Neuronal stem cell (in vitro differentiated cells): Measurements from ENCODE around the gene UNC93A.

ENCODE experiments used
- DNase-seq: peaks from one replicate; pipeline ENCODE4 v3.0.0-alpha.2; 2013; ENCODE audit warnings: low spot score
- H2AFZ ChIP-seq: one replicate; pipeline ENCODE4 v1.6.1; 2013; ENCODE audit warnings: mild to moderate bottlenecking, low read length, inconsistent platforms
- H2AK5ac ChIP-seq: 2 replicates; pipeline ENCODE4 v1.6.1; 2013; ENCODE audit warnings: low read depth, mild to moderate bottlenecking, inconsistent platforms, low read length, moderate library complexity, mixed read lengths
- H2BK120ac ChIP-seq: 2 replicates; pipeline ENCODE4 v1.6.1; 2013; ENCODE audit warnings: low read depth, mild to moderate bottlenecking, inconsistent platforms, low read length, moderate library complexity, mixed read lengths
- H2BK12ac ChIP-seq: one replicate; pipeline ENCODE4 v1.6.1; 2013; ENCODE audit warnings: low read length, inconsistent platforms
- H2BK15ac ChIP-seq: 2 replicates; pipeline ENCODE4 v1.6.1; 2013; ENCODE audit warnings: mild to moderate bottlenecking, low read length, inconsistent platforms, mixed read lengths
- H2BK5ac ChIP-seq: one replicate; pipeline ENCODE4 v1.6.1; 2013; ENCODE audit warnings: inconsistent platforms, mild to moderate bottlenecking, low read length, moderate library complexity
- H3K14ac ChIP-seq: one replicate; pipeline ENCODE4 v1.6.1; 2013; ENCODE audit warnings: low read length, inconsistent platforms
- H3K18ac ChIP-seq: 2 replicates; pipeline ENCODE4 v1.6.1; 2013; ENCODE audit warnings: low read length, inconsistent platforms
- H3K23ac ChIP-seq: 2 replicates; pipeline ENCODE4 v1.6.1; 2013; ENCODE audit warnings: low read depth, mild to moderate bottlenecking, mixed read lengths, low read length, inconsistent platforms; ENCODE audit not compliant: poor library complexity
- H3K27ac ChIP-seq: replicated peaks from 3 replicates; pipeline ENCODE4 v1.5.1; 2013; ENCODE audit warnings: low read length, inconsistent platforms
- H3K27me3 ChIP-seq, 3 experiments: 2 replicates each; pipeline ENCODE4 v1.6.1; 2013; ENCODE audit warnings: low read length in 3 of 3, mild to moderate bottlenecking in 2 of 3, inconsistent platforms in 1 of 3, low read depth in 1 of 3, mixed read lengths in 1 of 3, moderate library complexity in 1 of 3; ENCODE audit not compliant: control insufficient read depth in 3 of 3, insufficient read depth in 3 of 3
- H3K36me3 ChIP-seq, 2 donors: replicated peaks in 1 of 2; 2 replicates each; pipeline ENCODE4 v1.6.1; 2013; ENCODE audit warnings: low read length in 2 of 2; ENCODE audit not compliant: control insufficient read depth in 2 of 2, insufficient read depth in 2 of 2
- H3K4ac ChIP-seq: 2 replicates; pipeline ENCODE4 v1.6.1; 2013; ENCODE audit warnings: inconsistent platforms, mild to moderate bottlenecking, low read length, moderate library complexity
- H3K4me1 ChIP-seq, 2 donors: 1 replicate in 1 of 2; 2 replicates in 1 of 2; pipeline ENCODE4 v1.6.1; 2013; ENCODE audit warnings: low read length in 2 of 2, low read depth in 1 of 2; ENCODE audit not compliant: control insufficient read depth in 2 of 2, insufficient read depth in 1 of 2
- H3K4me2 ChIP-seq: one replicate; pipeline ENCODE4 v1.6.1; 2013; ENCODE audit warnings: mild to moderate bottlenecking, low read length, inconsistent platforms; ENCODE audit not compliant: insufficient read depth, poor library complexity, severe bottlenecking
- H3K4me3 ChIP-seq, 2 donors: 2 replicates each; pipeline ENCODE4 v1.5.1; 2013; ENCODE audit warnings: low read length in 2 of 2, mild to moderate bottlenecking in 2 of 2, inconsistent platforms in 1 of 2, moderate library complexity in 1 of 2
- H3K79me1 ChIP-seq: one replicate; pipeline ENCODE4 v1.6.1; 2013; ENCODE audit warnings: low read depth, mild to moderate bottlenecking, inconsistent platforms, low read length, moderate library complexity
- H3K9ac ChIP-seq: one replicate; pipeline ENCODE4 v1.6.1; 2013; ENCODE audit warnings: mild to moderate bottlenecking, low read depth, low read length, inconsistent platforms; ENCODE audit not compliant: poor library complexity
- H3K9me3 ChIP-seq, 2 donors: replicated peaks in 1 of 2; 2 replicates each; pipeline versions ENCODE3 to v1.6.1; 2013; ENCODE audit warnings: low read length in 2 of 2, mild to moderate bottlenecking in 2 of 2, inconsistent platforms in 1 of 2, low read depth in 1 of 2, mixed read lengths in 1 of 2, moderate library complexity in 1 of 2; ENCODE audit not compliant: control insufficient read depth in 2 of 2, insufficient read depth in 1 of 2
- H4K8ac ChIP-seq: one replicate; pipeline ENCODE4 v1.6.1; 2013; ENCODE audit warnings: low read depth, mild to moderate bottlenecking, inconsistent platforms, low read length, moderate library complexity
- H4K91ac ChIP-seq: one replicate; pipeline ENCODE4 v1.6.1; 2013; ENCODE audit warnings: low read length, low read depth, mild to moderate bottlenecking, inconsistent platforms; ENCODE audit not compliant: poor library complexity
- WGBS, 2 donors: extraction: QIAGEN DNeasy Blood & Tissue Kit; methylation state at CpG; one replicate each; pipeline ENCODE4 v1.1.7; 2013; ENCODE audit warnings: missing lambda C conversion rate in 2 of 2, mixed read lengths in 1 of 2; ENCODE audit not compliant: insufficient read length in 2 of 2, insufficient replicate concordance in 1 of 2; ENCODE audit errors: extremely low coverage in 2 of 2; 5-methylcytosine and 5-hydroxymethylcytosine counted together

The UNC93A gene

GRCh38 chr6:167274270-167274669 is 16.8 kb upstream of the UNC93A start:
- Histone ChIP-seq H2BK15ac (no peak overlapping the region), H3K9ac (no peak overlapping the region), H3K4me1 (peaks cover 5 to 10% of the 10 kb centered on the region in 2 donors), H3K9me3 (no peaks in the 10 kb centered on the region), H4K91ac (no peak overlapping the region), H2BK12ac (no peak overlapping the region), H3K36me3 (no peaks in the 10 kb centered on the region), H4K8ac (no peak overlapping the region), H3K27me3 (peaks cover 0 to 3% (median 0%) of the 10 kb centered on the region in 3 experiments), H2BK5ac (no peak overlapping the region), H3K18ac (no peak overlapping the region), H2BK120ac (no peak overlapping the region), H3K27ac (no peak overlapping the region), H3K4me2 (no peak overlapping the region), H3K79me1 (no peaks in the 10 kb centered on the region), H2AK5ac (no peak overlapping the region), H3K14ac (no peak overlapping the region), H2AFZ (no peak overlapping the region), H3K23ac (no peak overlapping the region), H3K4me3 (no peak overlapping the region), H3K4ac (no peak overlapping the region)
- DNase-seq: no peak
- no CpG with 5 or more reads among the region's 6 CpGs for WGBS, 2 donors

GRCh38 chr6:167275001-167275400 is 16.1 kb upstream of the UNC93A start:
- H3K79me1 ChIP-seq: no peaks in the 10 kb centered on the region

GRCh38 chr6:167275436-167275835 is 15.7 kb upstream of the UNC93A start:
- H3K4me1 ChIP-seq: peaks cover 5 to 20% of the 10 kb centered on the region in 2 donors
- H3K9ac ChIP-seq: no peak overlapping the region
- H3K23ac ChIP-seq: no peak overlapping the region
- no peaks in the 10 kb centered on the region for H3K79me1 ChIP-seq
- no peak overlapping the region for H4K91ac ChIP-seq
- WGBS, 2 donors: no CpG with 5 or more reads among the region's 4 CpGs
- H2AFZ ChIP-seq: no peak overlapping the region
- H3K4me3 ChIP-seq: peak overlapping the region in 1 of 2 donors; percentile 48
- no peak for DNase-seq
- no peak overlapping the region for H3K18ac ChIP-seq
- no peak overlapping the region for H2BK12ac ChIP-seq
- H3K9me3 ChIP-seq: no peaks in the 10 kb centered on the region
- H3K14ac ChIP-seq: no peak overlapping the region
- no peak overlapping the region for H2BK5ac ChIP-seq
- peaks cover 0 to 3% (median 0%) of the 10 kb centered on the region in 3 experiments for H3K27me3 ChIP-seq
- H2AK5ac ChIP-seq: peak overlapping the region; percentile 16
- no peaks in the 10 kb centered on the region for H3K36me3 ChIP-seq
- H2BK15ac ChIP-seq: no peak overlapping the region
- H3K4me2 ChIP-seq: no peak overlapping the region
- H3K4ac ChIP-seq: no peak overlapping the region
- H2BK120ac ChIP-seq: no peak overlapping the region
- no peak overlapping the region for H3K27ac ChIP-seq
- H4K8ac ChIP-seq: no peak overlapping the region

More at GRCh38 chr6:167275001-167275400, 16.1 kb upstream of the UNC93A start:
- Histone ChIP-seq H2BK5ac (peak overlapping the region; percentile 59), H3K18ac (peak overlapping the region; percentile 44), H2BK120ac (peak overlapping the region; percentile 10), H4K8ac (no peak overlapping the region), H4K91ac (no peak overlapping the region), H3K14ac (no peak overlapping the region), H3K4ac (no peak overlapping the region), H3K23ac (no peak overlapping the region), H2BK15ac (peak overlapping the region; percentile 59), H3K9ac (no peak overlapping the region), H3K27ac (no peak overlapping the region), H2BK12ac (peak overlapping the region; percentile 30), H2AK5ac (peak overlapping the region; percentile 44), H3K27me3 (peaks cover 0 to 3% (median 0%) of the 10 kb centered on the region in 3 experiments), H2AFZ (no peak overlapping the region), H3K9me3 (no peaks in the 10 kb centered on the region), H3K4me1 (peaks cover 5 to 17% of the 10 kb centered on the region in 2 donors), H3K36me3 (no peaks in the 10 kb centered on the region), H3K4me2 (no peak overlapping the region), H3K4me3 (no peak overlapping the region)
- DNase-seq: no peak
- WGBS, 2 donors: no CpG with 5 or more reads among the region's 8 CpGs

- Histone ChIP-seq H3K4me2 (no peak overlapping the region), H4K8ac (no peak overlapping the region), H3K27me3 (peaks cover 0 to 3% (median 0%) of the 10 kb centered on the region in 3 experiments), H2AK5ac (peak overlapping the region; percentile 90), H3K9ac (no peak overlapping the region), H3K18ac (peak overlapping the region; percentile 7), H3K4me1 (peaks cover 5 to 24% of the 10 kb centered on the region in 2 donors), H3K14ac (no peak overlapping the region), H2BK120ac (no peak overlapping the region), H2AFZ (no peak overlapping the region), H2BK12ac (no peak overlapping the region), H3K4ac (no peak overlapping the region), H2BK5ac (no peak overlapping the region), H3K23ac (no peak overlapping the region), H4K91ac (peak overlapping the region; percentile 40), H3K36me3 (no peaks in the 10 kb centered on the region), H3K79me1 (no peaks in the 10 kb centered on the region), H3K4me3 (no peak overlapping the region), H2BK15ac (no peak overlapping the region), H3K9me3 (no peaks in the 10 kb centered on the region), H3K27ac (no peak overlapping the region)
- no CpG with 5 or more reads among the region's 13 CpGs for whole genome bisulfite sequencing, 2 donors
- DNase-seq: no peak
Observed at GRCh38 chr6:167276772-167277533, 14.2 kb upstream of the UNC93A start.
